Measurements from ENCODE around the gene TCFL5. TPM values are rescaled to one million over a fixed set of nuclear protein-coding genes. Genes with fewer than 3 reads are reported as not detected.
A peak's percentile ranks its signal among the peaks of the same experiment; 100 is the strongest.

The TCFL5 gene
- total RNA-seq, 3 donors from 2014 or later: 4.3 to 13.3 (median 6.6) TPM

DNA sequence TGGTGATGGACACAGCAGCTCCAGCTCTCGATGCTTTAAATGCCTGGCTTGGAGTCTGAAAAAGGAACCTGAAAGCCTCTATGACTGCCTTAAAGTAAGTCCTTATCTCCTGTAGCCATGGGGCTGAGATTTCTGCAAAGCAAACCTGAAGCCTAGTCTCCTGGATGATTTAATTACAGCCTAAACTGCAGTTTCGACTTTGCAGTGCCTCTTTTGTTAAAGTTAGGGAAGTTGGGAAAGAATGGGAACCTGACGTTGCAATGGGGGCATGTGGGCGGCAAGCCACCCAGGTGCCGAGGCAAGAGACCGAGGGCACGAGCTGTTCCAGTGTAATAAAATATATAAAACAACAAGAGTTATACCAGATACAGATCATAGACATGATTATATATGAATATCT lies 11.7 kb upstream of the TCFL5 start:
- intact Hi-C loops (cut with DNase I, micrococcal nuclease): loop anchor here in 1 of 2 donors (10.0 kb wide), 1 partner anchor 132 kb away; the partner anchor contains the start of gene BHLHE23
- no peaks in the 10 kb centered on the region for H3K9me3 ChIP-seq
- no peak for ATAC-seq
- DNase-seq: no peak
- H3K4me1 ChIP-seq (ENCODE audit: low read depth): no peaks in the 10 kb centered on the region
- TF ChIP-seq, protein P1, sequence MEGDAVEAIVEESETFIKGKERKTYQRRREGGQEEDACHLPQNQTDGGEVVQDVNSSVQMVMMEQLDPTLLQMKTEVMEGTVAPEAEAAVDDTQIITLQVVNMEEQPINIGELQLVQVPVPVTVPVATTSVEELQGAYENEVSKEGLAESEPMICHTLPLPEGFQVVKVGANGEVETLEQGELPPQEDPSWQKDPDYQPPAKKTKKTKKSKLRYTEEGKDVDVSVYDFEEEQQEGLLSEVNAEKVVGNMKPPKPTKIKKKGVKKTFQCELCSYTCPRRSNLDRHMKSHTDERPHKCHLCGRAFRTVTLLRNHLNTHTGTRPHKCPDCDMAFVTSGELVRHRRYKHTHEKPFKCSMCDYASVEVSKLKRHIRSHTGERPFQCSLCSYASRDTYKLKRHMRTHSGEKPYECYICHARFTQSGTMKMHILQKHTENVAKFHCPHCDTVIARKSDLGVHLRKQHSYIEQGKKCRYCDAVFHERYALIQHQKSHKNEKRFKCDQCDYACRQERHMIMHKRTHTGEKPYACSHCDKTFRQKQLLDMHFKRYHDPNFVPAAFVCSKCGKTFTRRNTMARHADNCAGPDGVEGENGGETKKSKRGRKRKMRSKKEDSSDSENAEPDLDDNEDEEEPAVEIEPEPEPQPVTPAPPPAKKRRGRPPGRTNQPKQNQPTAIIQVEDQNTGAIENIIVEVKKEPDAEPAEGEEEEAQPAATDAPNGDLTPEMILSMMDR (IDR thresholded peaks at IDR 0.05): no peak
- H3K36me3 ChIP-seq (ENCODE audit: low read depth): no peaks in the 10 kb centered on the region
- no peak overlapping the region for H3K4me3 ChIP-seq

DNA sequence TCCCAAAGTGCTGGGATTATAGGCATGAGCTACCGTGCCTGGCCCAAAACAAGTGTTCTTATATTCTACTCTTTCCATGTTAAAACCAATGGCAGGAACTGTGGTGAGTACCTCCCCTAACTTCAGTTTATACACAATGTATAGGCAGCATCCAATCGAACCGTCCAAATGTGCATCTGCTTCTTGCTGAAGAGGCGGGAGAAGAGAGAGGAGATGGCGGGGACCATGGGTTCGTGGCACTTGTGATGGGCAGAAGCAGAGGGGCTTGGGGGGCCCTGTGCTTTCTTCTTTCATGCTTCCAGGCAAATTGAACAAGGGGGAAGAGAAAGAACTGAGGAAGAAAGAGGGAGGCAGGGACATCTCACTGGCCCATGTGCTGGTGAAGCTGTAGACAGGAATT lies 11.2 kb upstream of the TCFL5 start:
- H3K4me1 ChIP-seq (ENCODE audit: low read depth): no peaks in the 10 kb centered on the region
- intact Hi-C loops (cut with DNase I, micrococcal nuclease): loop anchor here in 1 of 2 donors (10.0 kb wide), 1 partner anchor 132 kb away; the partner anchor contains the start of gene BHLHE23
- H3K36me3 ChIP-seq (ENCODE audit: low read depth): no peaks in the 10 kb centered on the region
- TF ChIP-seq, protein P1 (IDR thresholded peaks at IDR 0.05): no peak
- no peak for DNase-seq
- no peaks in the 10 kb centered on the region for H3K9me3 ChIP-seq
- ATAC-seq: no peak
- H3K4me3 ChIP-seq: no peak overlapping the region

DNA sequence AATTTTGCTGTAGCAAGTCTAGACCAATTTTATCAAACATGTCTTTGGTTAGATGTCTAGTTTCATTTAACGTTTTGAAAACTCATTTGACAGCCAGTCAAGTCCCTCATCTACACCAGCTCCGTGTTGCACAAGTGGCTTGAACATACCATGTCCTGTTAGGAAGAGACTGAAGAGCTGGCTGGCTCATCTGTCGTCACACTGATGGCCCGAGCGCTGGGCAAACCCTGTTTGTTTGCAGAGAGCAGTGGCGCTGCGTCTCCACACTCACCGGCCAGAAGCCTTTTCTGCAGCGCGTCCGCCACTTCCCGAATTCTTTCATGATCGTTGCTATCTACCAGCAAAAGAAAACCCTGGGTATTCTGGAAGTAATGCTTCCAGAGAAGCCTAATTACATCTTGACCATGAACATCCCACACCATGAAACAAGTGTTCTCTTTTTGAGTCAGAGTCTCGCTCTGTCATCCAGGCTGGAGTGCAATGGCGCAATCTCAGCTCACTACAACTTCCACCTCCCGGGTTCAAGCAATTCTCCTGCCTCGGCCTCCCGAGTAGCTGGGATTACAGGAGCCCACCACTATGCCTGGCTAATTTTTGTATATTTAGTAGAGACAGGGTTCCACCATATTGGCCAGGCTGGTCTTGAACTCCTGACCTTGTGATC lies 10.7 kb upstream of the TCFL5 start:
- TF ChIP-seq, protein P1 (IDR thresholded peaks at IDR 0.05): no peak
- H3K9me3 ChIP-seq: no peaks in the 10 kb centered on the region
- no peaks in the 10 kb centered on the region for H3K36me3 ChIP-seq (ENCODE audit: low read depth)
- intact Hi-C loops (cut with DNase I, micrococcal nuclease): loop anchor here in 1 of 2 donors (10.0 kb wide), 1 partner anchor 132 kb away; the partner anchor contains the start of gene BHLHE23
- H3K4me1 ChIP-seq (ENCODE audit: low read depth): no peaks in the 10 kb centered on the region
- no peak for ATAC-seq
- H3K4me3 ChIP-seq: no peak overlapping the region
- DNase-seq: no peak

DNA sequence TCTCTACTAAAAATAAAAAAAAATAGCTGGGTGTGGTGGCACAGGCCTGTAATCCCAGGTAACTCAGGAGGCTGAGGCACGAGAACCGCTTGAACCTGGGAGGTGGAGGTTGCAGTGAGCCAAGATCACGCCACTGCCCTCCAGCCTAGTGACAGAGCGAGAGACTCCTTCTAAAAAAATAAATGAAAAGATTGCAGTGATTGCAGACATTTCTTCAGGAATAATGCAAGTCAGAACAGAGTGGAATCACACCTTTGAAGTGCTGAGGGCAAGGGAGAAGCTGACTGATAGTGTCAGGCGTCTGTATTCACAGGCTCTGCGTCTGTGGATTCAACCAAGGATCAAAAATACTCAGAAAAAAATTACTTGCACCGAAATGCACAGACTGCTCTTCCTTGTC lies 2.6 kb upstream of the TCFL5 start:
- DNase-seq: no peak
- intact Hi-C loops (cut with DNase I, micrococcal nuclease): no loop called here
- no peaks in the 10 kb centered on the region for H3K36me3 ChIP-seq (ENCODE audit: low read depth)

DNA sequence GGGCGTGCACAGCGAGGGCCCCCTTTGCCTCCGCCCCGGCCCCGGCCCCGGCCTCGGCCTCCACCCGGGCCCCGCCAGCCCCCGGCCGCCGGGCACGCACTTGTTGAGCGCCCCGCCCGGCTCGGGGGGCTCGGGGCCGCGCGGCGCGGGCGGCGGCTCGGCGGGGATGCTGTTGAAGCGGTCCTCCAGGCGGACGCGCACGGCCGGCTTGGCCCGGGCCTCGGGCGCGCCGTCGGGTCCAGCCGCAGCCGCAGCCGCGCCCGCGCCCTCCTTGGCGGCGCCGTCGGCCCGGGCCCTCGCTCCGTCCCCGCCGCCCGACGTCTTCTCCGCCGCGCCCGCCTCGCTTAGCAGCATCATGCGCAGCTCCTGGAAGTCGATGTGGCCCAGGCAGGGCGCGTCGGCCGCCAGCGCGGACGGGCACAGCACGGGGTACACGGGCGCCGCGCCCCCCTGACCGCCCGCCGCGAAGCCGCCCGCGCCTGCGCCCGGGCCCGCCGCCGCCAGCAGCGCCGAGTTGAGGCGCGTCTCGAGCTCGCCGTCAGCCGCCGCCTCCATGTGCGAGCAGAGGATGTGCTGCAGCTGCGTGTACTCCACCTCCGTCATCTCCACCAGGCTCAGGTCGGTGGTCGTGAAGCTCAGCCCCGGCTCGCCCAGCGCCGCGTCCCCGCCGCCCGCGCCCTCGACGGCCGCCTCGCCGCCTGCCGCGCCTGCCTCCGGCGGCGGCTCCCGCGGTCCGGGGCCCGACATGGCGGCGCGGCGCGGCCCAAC lies 514 bp downstream of the TCFL5 start:
- intact Hi-C loops (cut with DNase I, micrococcal nuclease): no loop called here
- H3K4me3 ChIP-seq: peak overlapping the region; percentile 22
- no peaks in the 10 kb centered on the region for H3K36me3 ChIP-seq (ENCODE audit: low read depth)
- DNase-seq: peak in 2 of 3 donors; percentile 64 to 69
- H3K4me1 ChIP-seq (ENCODE audit: low read depth): peaks cover 7% of the 10 kb centered on the region
- TF ChIP-seq, protein P1 (IDR thresholded peaks at IDR 0.05): no peak
- no peak for ATAC-seq
- no peaks in the 10 kb centered on the region for H3K9me3 ChIP-seq

More for the DNA sequence above, 2.6 kb upstream of the TCFL5 start:
- Histone ChIP-seq H3K4me3 (no peak overlapping the region), H3K9me3 (no peaks in the 10 kb centered on the region), H3K4me1 (ENCODE audit: low read depth) (peaks cover 7% of the 10 kb centered on the region)
- no peak for ATAC-seq
- TF ChIP-seq, protein P1 (IDR thresholded peaks at IDR 0.05): no peak
